D721Med (cell line): ENCODE data around the gene ARHGEF10L.

Experiments
- DNase-seq: peaks from one replicate; pipeline ENCODE4 v3.0.0; 2011; ENCODE audit warnings: low spot score; ENCODE audit not compliant: insufficient read length
- FAIRE-seq: peaks from 2 replicates; lab custom pipeline; 2011; peaks lifted over from hg19 to GRCh38; lab: Jason Lieb, UNC
- CTCF ChIP-seq: IDR thresholded peaks from 2 replicates; pipeline ENCODE4 v1.5.1; 2012; ENCODE audit warnings: mild to moderate bottlenecking, control low read depth; ENCODE audit not compliant: insufficient read depth; ENCODE audit errors: missing control alignments

ARHGEF10L gene

GRCh38 chr1:17734609-17735008, 195.1 kb downstream of the ARHGEF10L start:
- FAIRE-seq = no peak
- no peak for DNase-seq
- TF ChIP-seq CTCF = no peak

- no peak for TF ChIP-seq CTCF
- FAIRE-seq = no peak
- DNase-seq = no peak
Measured at GRCh38 chr1:17735348-17735747, 195.8 kb downstream of the ARHGEF10L start.

- FAIRE-seq = no peak
- no peak for DNase-seq
Measured at GRCh38 chr1:17735793-17736192, 196.3 kb downstream of the ARHGEF10L start.

GRCh38 chr1:17736625-17737024, 197.1 kb downstream of the ARHGEF10L start:
- no peak for DNase-seq
- TF ChIP-seq CTCF = no peak
- no peak for FAIRE-seq

More at GRCh38 chr1:17735793-17736192, 196.3 kb downstream of the ARHGEF10L start:
- no peak for TF ChIP-seq CTCF

- FAIRE-seq = no peak
- no peak for TF ChIP-seq CTCF
- no peak for DNase-seq
Measured at GRCh38 chr1:17739050-17739449, 199.6 kb downstream of the ARHGEF10L start.

GRCh38 chr1:17741052-17741451, 201.6 kb downstream of the ARHGEF10L start:
- FAIRE-seq (no peak), DNase-seq (no peak)
- TF ChIP-seq CTCF = no peak

GRCh38 chr1:17742583-17742982, 203.1 kb downstream of the ARHGEF10L start:
- FAIRE-seq (no peak), DNase-seq (no peak)
- TF ChIP-seq CTCF = no peak
